GM12878 (cell line): Measurements from ENCODE around the gene ABCC9.

Source experiments
- CBX5 ChIP-seq: sonication (generic); IDR thresholded peaks from 2 replicates; pipeline ENCODE4 v1.6.1; 2016; ENCODE audit warnings: low read depth, moderate library complexity, mild to moderate bottlenecking, inconsistent platforms
- GABPA ChIP-seq: IDR thresholded peaks from 2 replicates; pipeline ENCODE4 v1.6.1; 2014; ENCODE audit warnings: antibody characterized with exemption, low read depth, mild to moderate bottlenecking, inconsistent platforms
- MAX ChIP-seq: IDR thresholded peaks from 2 replicates; pipeline ENCODE4 v1.6.1; 2012; ENCODE audit warnings: low read depth, low read length, improper control_type of control experiment
- MYC ChIP-seq: IDR thresholded peaks from 2 replicates; pipeline ENCODE4 v1.6.1; 2011; ENCODE audit warnings: mild to moderate bottlenecking, low read length, moderate library complexity, inconsistent platforms; ENCODE audit not compliant: insufficient read depth, insufficient replicate concordance, insufficient read length, severe bottlenecking
- POLR2A ChIP-seq: IDR thresholded peaks from 2 replicates; pipeline ENCODE4 v1.6.1; 2011; ENCODE audit warnings: low read depth, mild to moderate bottlenecking, low read length
- SP1 ChIP-seq: IDR thresholded peaks from one replicate; pipeline ENCODE4 v1.6.1; 2011; ENCODE audit warnings: low read depth, low read length
- SREBF2 ChIP-seq: IDR thresholded peaks from 2 replicates; pipeline ENCODE4 v1.6.1; 2012; ENCODE audit warnings: mild to moderate bottlenecking, low read length
- TF ChIP-seq, protein P1 (sequence below): IDR thresholded peaks from 2 replicates; pipeline ENCODE4 v1.6.1; 2011; ENCODE audit warnings: low read depth, mild to moderate bottlenecking, low read length, moderate library complexity, borderline replicate concordance; ENCODE audit errors: extremely low read depth

DNA sequence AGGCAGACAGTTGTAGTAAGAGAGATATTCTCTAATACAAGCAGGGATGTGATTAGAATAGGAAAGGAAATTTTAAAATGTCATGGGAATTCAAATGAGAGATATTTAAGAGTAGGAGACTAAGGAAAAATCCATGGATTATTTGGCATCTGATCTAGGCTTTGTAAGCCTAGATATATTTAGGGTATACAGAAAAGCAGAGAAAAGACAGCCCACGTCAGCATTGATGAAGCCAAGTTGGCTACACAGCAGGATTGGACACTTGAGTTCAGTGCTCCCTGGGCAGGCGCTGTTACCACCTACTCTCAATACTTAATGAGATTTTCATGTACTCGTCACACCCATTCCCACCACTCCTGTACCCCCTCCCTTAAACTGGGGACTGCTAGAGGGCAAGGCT is 165.1 kb downstream of the ABCC9 start:
- TF ChIP-seq SREBF2 (no peak), MYC (no peak), POLR2A (no peak), MAX (no peak), CBX5 (no peak), SP1 (no peak), GABPA (no peak)
- TF ChIP-seq, protein P1, sequence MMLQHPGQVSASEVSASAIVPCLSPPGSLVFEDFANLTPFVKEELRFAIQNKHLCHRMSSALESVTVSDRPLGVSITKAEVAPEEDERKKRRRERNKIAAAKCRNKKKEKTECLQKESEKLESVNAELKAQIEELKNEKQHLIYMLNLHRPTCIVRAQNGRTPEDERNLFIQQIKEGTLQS: no peak
